ENCODE measurements around the gene FARS2.
"Not testable (repeated sequence)": the region's sequence is repeated elsewhere in the genome, so short reads cannot be mapped to it uniquely, and the experiment has no call there.

Gene FARS2

GRCh38 chr6:5778317-5778857, 517.1 kb downstream of the FARS2 start:
- DNase-seq: no peak

- DNase-seq: no peak
These were observed 517.6 kb downstream of the FARS2 start for GRCh38 chr6:5778906-5779305.

- DNase-seq: no peak
These were observed 519.7 kb downstream of the FARS2 start for GRCh38 chr6:5781019-5781418.

- no peak for DNase-seq
These were observed 520.7 kb downstream of the FARS2 start for GRCh38 chr6:5781966-5782556.

GRCh38 chr6:5782783-5783547, 521.7 kb downstream of the FARS2 start:
- DNase-seq: no peak

- no peak for DNase-seq
These were observed 522.3 kb downstream of the FARS2 start for GRCh38 chr6:5783584-5784089.

- DNase-seq: no peak
These were observed 523.9 kb downstream of the FARS2 start for GRCh38 chr6:5785249-5785648.

GRCh38 chr6:5786321-5786968, 525.1 kb downstream of the FARS2 start:
- DNase-seq: no peak

GRCh38 chr6:5786969-5787720, 525.8 kb downstream of the FARS2 start:
- no peak for DNase-seq

- DNase-seq: not testable (repeated sequence)
These were observed 528.1 kb downstream of the FARS2 start for GRCh38 chr6:5789426-5789825.

- not testable (repeated sequence) for DNase-seq
These were observed 535.2 kb downstream of the FARS2 start for GRCh38 chr6:5796555-5796954.

GRCh38 chr6:5806406-5806805, 545.1 kb downstream of the FARS2 start:
- DNase-seq: not testable (repeated sequence)

GRCh38 chr6:5809450-5809849, 548.1 kb downstream of the FARS2 start:
- DNase-seq: no peak

- no peak for DNase-seq
These were observed 550.7 kb downstream of the FARS2 start for GRCh38 chr6:5811997-5812396.

- DNase-seq: no peak
These were observed 552.3 kb downstream of the FARS2 start for GRCh38 chr6:5813625-5814027.

- no peak for DNase-seq
These were observed 552.8 kb downstream of the FARS2 start for GRCh38 chr6:5814116-5814515.

- no peak for DNase-seq
These were observed 553.6 kb downstream of the FARS2 start for GRCh38 chr6:5814901-5815300.

- no peak for DNase-seq
These were observed 556.6 kb downstream of the FARS2 start for GRCh38 chr6:5817869-5818268.

GRCh38 chr6:5818959-5819358, 557.6 kb downstream of the FARS2 start:
- no peak for DNase-seq
